A549 (cell line): ENCODE results near the gene TTC24. TPM values are rescaled to one million over a fixed set of nuclear protein-coding genes. Genes with fewer than 3 reads are reported as not detected.

ENCODE experiments used
- ATAC-seq, 2 experiments: fragments of 200-7000 bp in 1 of 2; fragments of >200 bp in 1 of 2; cut with Nextera tagmentation in 1 of 2; cut with Tn5 transposase in 1 of 2; 3 replicates each; pipeline versions ENCODE4 v1.8.0 to v1.9.1; 2018 to 2020; ENCODE audit warnings: mild to moderate bottlenecking in 1 of 2, moderate library complexity in 1 of 2
- CTCF ChIA-PET: fragments of 300-600 bp; sonication (Branson Sonifier 250); formaldehyde crosslinking; extraction: SDS; loops from one replicate; lab custom pipeline; 2021; ENCODE audit warnings: antibody characterized with exemption, inconsistent platforms; lab: Yijun Ruan, JAX
- POLR2A ChIA-PET: fragments of 350-600 bp; formaldehyde crosslinking; extraction: SDS; loops from one replicate; lab custom pipeline; 2021; ENCODE audit warnings: antibody characterized with exemption, inconsistent platforms; lab: Yijun Ruan, JAX
- DNase-seq, 2 experiments: peaks; one replicate each; pipeline versions ENCODE4 v3.0.0 to v3.0.0-alpha.2; 2011 to 2016; ENCODE audit warnings: low read depth in 1 of 2, low spot score in 1 of 2
- FAIRE-seq: peaks from 2 replicates; lab custom pipeline; 2011; peaks lifted over from hg19 to GRCh38; lab: Jason Lieb, UNC
- H3K27ac ChIP-seq, 2 experiments: fragments of >200 bp; sonication (Bioruptor Twin); formaldehyde crosslinking; 3 replicates each; pipeline ENCODE4 v1.5.1; 2016 to 2017
- H3K4me1 ChIP-seq: fragments of >200 bp; sonication (Bioruptor Twin); formaldehyde crosslinking; 3 replicates; pipeline ENCODE4 v1.6.1; 2016
- H3K4me2 ChIP-seq: fragments of >200 bp; sonication (Bioruptor Twin); formaldehyde crosslinking; 3 replicates; pipeline ENCODE4 v1.6.1; 2016
- H3K4me3 ChIP-seq: fragments of >200 bp; sonication (Bioruptor Twin); formaldehyde crosslinking; 3 replicates; pipeline ENCODE4 v1.5.1; 2016
- H3K9me3 ChIP-seq: fragments of >200 bp; sonication (Bioruptor Twin); formaldehyde crosslinking; 3 replicates; pipeline ENCODE4 v1.6.1; 2016
- ATOH8 ChIP-seq: fragments of 250-450 bp; sonication (Bioruptor Pico); IDR thresholded peaks from 2 replicates; pipeline ENCODE4 v1.5.0; 2020; ENCODE audit warnings: low read depth, mild to moderate bottlenecking, moderate library complexity
- BCL3 ChIP-seq: fragments of >200 bp; sonication (Bioruptor Twin); formaldehyde crosslinking; IDR thresholded peaks from 3 replicates; pipeline ENCODE4 v1.6.1; 2016
- CBX2 ChIP-seq: fragments of 200-600 bp; sonication (generic); IDR thresholded peaks from 2 replicates; pipeline ENCODE4 v1.6.1; 2016; ENCODE audit warnings: low read depth, mild to moderate bottlenecking, borderline replicate concordance
- CTCF ChIP-seq: fragments of >200 bp; sonication (Bioruptor Twin); formaldehyde crosslinking; IDR thresholded peaks from 3 replicates; pipeline ENCODE4 v1.5.1; 2016
- E2F6 ChIP-seq: IDR thresholded peaks from 2 replicates; pipeline ENCODE4 v1.6.1; 2012; ENCODE audit warnings: low read depth, borderline replicate concordance
- EHF ChIP-seq: fragments of 250-450 bp; sonication (Bioruptor Pico); IDR thresholded peaks from 2 replicates; pipeline ENCODE4 v1.5.0; 2020; ENCODE audit warnings: mild to moderate bottlenecking
- ELK1 ChIP-seq: fragments of 150-350 bp; IDR thresholded peaks from 2 replicates; pipeline ENCODE4 v1.6.1; 2014; ENCODE audit warnings: low read depth, mild to moderate bottlenecking, low read length
- GATA3 ChIP-seq: IDR thresholded peaks from 2 replicates; pipeline ENCODE4 v1.6.1; 2012; ENCODE audit warnings: borderline replicate concordance
- HDAC2 ChIP-seq: fragments of 200-600 bp; sonication (generic); IDR thresholded peaks from 2 replicates; pipeline ENCODE4 v1.6.1; 2016
- HOXA7 ChIP-seq: fragments of 250-450 bp; sonication (Bioruptor Pico); IDR thresholded peaks from 2 replicates; pipeline ENCODE4 v1.5.0; 2020; ENCODE audit warnings: mild to moderate bottlenecking, moderate library complexity
- HOXB5 ChIP-seq: fragments of 250-450 bp; sonication (Bioruptor Pico); IDR thresholded peaks from 2 replicates; pipeline ENCODE4 v1.5.0; 2020; ENCODE audit warnings: mild to moderate bottlenecking, moderate library complexity
- MAX ChIP-seq: IDR thresholded peaks from 2 replicates; pipeline ENCODE4 v1.6.1; 2012
- PBX3 ChIP-seq: IDR thresholded peaks from 2 replicates; pipeline ENCODE4 v1.6.1; 2012
- POLR2AphosphoS2 ChIP-seq: conservative IDR thresholded peaks from 2 replicates; pipeline ENCODE4 v1.6.1; 2012; ENCODE audit warnings: low read length, improper control_type of control experiment, inconsistent platforms
- RAD21 ChIP-seq, 2 experiments: fragments of >200 bp in 1 of 2; sonication (Bioruptor Twin) in 1 of 2; formaldehyde crosslinking in 1 of 2; IDR thresholded peaks in 1 of 2; conservative IDR thresholded peaks in 1 of 2; 2 replicates in 1 of 2; 3 replicates in 1 of 2; pipeline ENCODE4 v1.6.1; 2012 to 2018; ENCODE audit warnings: inconsistent platforms in 1 of 2
- RARB ChIP-seq: fragments of 250-450 bp; sonication (Bioruptor Pico); IDR thresholded peaks from 2 replicates; pipeline ENCODE4 v1.8.0; 2021; ENCODE audit warnings: mild to moderate bottlenecking, moderate library complexity
- RFX5 ChIP-seq: fragments of 450-650 bp; IDR thresholded peaks from 2 replicates; pipeline ENCODE4 v1.7.1; 2014; ENCODE audit warnings: antibody characterized with exemption, mild to moderate bottlenecking, moderate library complexity
- SMC3 ChIP-seq: fragments of >200 bp; sonication (Bioruptor Twin); formaldehyde crosslinking; IDR thresholded peaks from 3 replicates; pipeline ENCODE4 v1.6.1; 2018; ENCODE audit warnings: inconsistent platforms
- SREBF2 ChIP-seq: fragments of 450-650 bp; IDR thresholded peaks from 2 replicates; pipeline ENCODE4 v1.6.1; 2014; ENCODE audit warnings: mild to moderate bottlenecking, moderate library complexity
- ZSCAN20 ChIP-seq: fragments of 250-450 bp; sonication (Bioruptor Pico); IDR thresholded peaks from 2 replicates; pipeline ENCODE4 v1.8.0; 2022; ENCODE audit warnings: mild to moderate bottlenecking, moderate library complexity
- WGBS: methylation state at CpG from one replicate; pipeline ENCODE4 v1.1.6; 2017; ENCODE audit errors: missing lambda C conversion rate; 5-methylcytosine and 5-hydroxymethylcytosine counted together
- polyA plus RNA-seq, 4 experiments: library from polyadenylated mRNA; depleted of rRNA in 3 of 4; stranded (reverse); fragments of >200 nt; fragmentation: RNase III in 1 of 4; extraction: RNeasy Plus Mini Kit Qiagen cat#74134 plus additional on column Dnase treatment in 1 of 4; gene quantifications; 2 replicates in 3 of 4; 3 replicates in 1 of 4; pipeline ENCODE4 v1.2.3, GENCODE V29; 2011 to 2017

The TTC24 gene
- polyA plus RNA-seq, 2 of the 4 experiments (the other 2 are of a cell fraction) = not detected

GRCh38 chr1:156532374-156532773, 47.1 kb upstream of the TTC24 start:
- Histone ChIP-seq H3K4me3 (no peak overlapping the region), H3K9me3 (no peaks in the 10 kb centered on the region), H3K27ac (no peak overlapping the region), H3K4me1 (no peaks in the 10 kb centered on the region), H3K4me2 (no peak overlapping the region)
- ChIA-PET POLR2A (interaction anchor here (0.6 kb wide), 1 partner anchor 31 kb away, joined by 3 read pairs; no protein-coding TSS in a partner anchor), CTCF (interaction anchor here (0.6 to 2.1 kb wide), 11 partner anchors 8 to 110 kb away, joined by 3 to 8 read pairs (median 4); no protein-coding TSS in a partner anchor)
- DNase-seq (no peak), ATAC-seq (no peak), FAIRE-seq (no peak)
- no peak for TF ChIP-seq PBX3
- TF ChIP-seq SREBF2 = no peak
- no peak for TF ChIP-seq EHF (CRISPR knock-in tag)
- TF ChIP-seq SMC3 = no peak
- 94% methylated on average over 4 of the region's 4 CpGs for WGBS

- Histone ChIP-seq H3K27ac (no peak overlapping the region), H3K4me3 (no peak overlapping the region), H3K4me2 (no peak overlapping the region), H3K9me3 (no peaks in the 10 kb centered on the region), H3K4me1 (no peaks in the 10 kb centered on the region)
- no peak for FAIRE-seq
- no peak for ATAC-seq
- no peak for DNase-seq
- WGBS = 88% methylated on average over 11 of the region's 11 CpGs
- CTCF ChIA-PET = interaction anchor here (1.2 to 2.1 kb wide), 4 partner anchors 9 to 74 kb away, joined by 3 to 8 read pairs (median 6); no protein-coding TSS in a partner anchor
- POLR2A ChIA-PET = no interaction called here
- TF ChIP-seq E2F6 (no peak), SREBF2 (no peak), RFX5 (no peak), HOXB5 (CRISPR knock-in tag) (no peak), BCL3 (no peak), RARB (CRISPR knock-in tag) (no peak), GATA3 (no peak), MAX (no peak), ELK1 (no peak), ZSCAN20 (CRISPR knock-in tag) (no peak), RAD21 (conservative IDR thresholded peaks at IDR 0.05 in 1 of 2, IDR thresholded peaks at IDR 0.05 in 1 of 2) (no peak), CBX2 (no peak), POLR2AphosphoS2 (no peak), HOXA7 (no peak), ATOH8 (CRISPR knock-in tag) (no peak), HDAC2 (no peak), CTCF (no peak)
These were observed 45.8 kb upstream of the TTC24 start for GRCh38 chr1:156533568-156534220.
